GM19023 (cell line): Measurements from ENCODE around the gene SLC12A3.

Experiments
- ATAC-seq: cut with Tn5 transposase; IDR thresholded peaks from one replicate; pipeline ENCODE4 v1.9.1; 2021; ENCODE audit warnings: mild to moderate bottlenecking, moderate library complexity; ENCODE audit not compliant: unreplicated experiment

SLC12A3 gene

DNA sequence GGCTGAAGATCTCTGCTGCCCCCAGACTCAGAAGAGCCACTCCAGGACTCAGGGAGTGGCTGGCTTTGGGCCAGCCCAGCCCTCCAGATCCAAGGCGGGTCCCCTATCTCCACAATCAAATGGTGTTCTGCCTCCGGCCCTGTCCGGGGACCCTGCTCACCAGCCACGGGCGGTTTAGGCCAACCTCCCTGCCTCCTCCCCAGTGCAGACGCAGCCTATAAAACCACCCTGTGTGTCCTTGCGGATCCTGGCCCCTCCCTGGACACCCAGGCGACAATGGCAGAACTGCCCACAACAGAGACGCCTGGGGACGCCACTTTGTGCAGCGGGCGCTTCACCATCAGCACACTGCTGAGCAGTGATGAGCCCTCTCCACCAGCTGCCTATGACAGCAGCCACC lies at the start of gene SLC12A3:
Gene SLC12A3, plus strand, starts transcription at position 248 of the 400 bp plus-strand sequence. Its CDS starts 29 bp downstream, at position 277.
- ATAC-seq = no peak

- ATAC-seq = no peak
These were observed 49.3 kb upstream of the SLC12A3 start for GRCh38 chr16:56815721-56816120.

DNA sequence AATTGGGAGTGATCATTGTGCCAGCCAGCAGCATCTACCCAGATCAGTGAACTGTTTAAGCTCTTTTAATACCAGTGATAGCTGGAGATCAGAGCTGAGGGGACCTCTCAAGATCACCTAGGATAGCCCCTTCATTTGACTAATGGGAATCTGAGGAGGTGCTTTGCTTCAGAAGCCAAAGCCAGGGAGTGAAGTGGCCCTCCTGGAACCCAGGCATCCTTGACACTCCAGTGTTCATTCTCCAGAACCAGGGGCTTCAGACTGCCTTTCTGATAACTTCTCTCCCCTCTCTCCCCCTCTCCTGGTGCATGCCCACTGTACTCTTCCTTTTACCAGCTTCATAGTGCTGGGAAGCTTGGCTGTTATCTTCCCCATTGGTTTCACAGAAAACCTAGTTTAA lies 48.0 kb upstream of the SLC12A3 start:
- ATAC-seq = no peak

GRCh38 chr16:56817938-56818337 lies 47.1 kb upstream of the SLC12A3 start:
- no peak for ATAC-seq

DNA sequence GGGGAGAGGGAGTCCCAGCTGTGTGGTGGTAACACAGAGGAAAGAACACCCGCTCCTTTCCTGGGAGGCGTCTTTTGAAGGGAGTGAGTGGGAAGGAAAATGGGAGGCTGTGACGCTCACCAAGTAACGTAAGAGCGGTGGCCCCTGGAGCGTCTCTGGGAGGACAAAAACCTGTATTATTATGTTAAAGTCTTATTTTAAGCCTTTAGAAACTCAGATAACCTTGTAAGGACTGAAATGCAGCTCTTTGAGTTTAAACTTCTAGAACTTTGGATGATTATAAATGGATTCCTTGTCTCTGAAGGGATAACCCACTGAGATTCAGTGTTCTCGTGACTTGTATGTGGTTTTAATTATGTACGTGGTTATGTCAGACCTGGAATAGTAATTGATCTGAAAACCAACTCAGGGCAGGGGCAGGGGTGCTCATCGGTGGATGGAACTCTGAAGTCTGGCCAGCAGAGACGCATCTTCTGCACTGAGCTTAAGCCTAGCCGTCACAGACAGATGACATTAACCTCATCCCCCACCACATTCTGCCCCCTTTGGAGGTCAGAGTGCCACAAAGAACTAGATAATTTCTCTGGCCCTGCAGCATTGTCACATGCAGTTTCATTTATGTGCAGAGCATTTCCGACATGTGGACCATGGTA lies 41.8 kb upstream of the SLC12A3 start:
- no peak for ATAC-seq

- no peak for ATAC-seq
These were observed 40.7 kb upstream of the SLC12A3 start for GRCh38 chr16:56824331-56824730.

- ATAC-seq = no peak
These were observed 40.2 kb upstream of the SLC12A3 start for GRCh38 chr16:56824804-56825203.

DNA sequence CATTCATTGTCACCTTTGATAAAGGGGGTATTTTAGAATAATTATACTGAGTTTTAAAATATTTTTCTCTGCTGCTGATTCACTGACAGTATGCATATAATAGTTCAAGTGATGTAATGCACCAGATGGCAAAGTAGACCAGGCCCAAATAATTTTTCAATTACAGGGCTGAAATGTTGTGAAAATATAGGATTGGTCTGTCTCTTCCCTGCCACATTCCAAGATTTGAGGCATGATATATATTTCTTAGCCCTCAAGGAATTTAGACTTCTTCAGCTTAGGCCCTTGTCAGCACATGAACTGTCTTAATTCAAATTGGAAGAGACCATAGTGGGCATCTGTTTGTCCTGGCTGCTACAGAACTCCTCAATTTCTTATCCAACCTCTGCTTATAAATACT lies 39.2 kb upstream of the SLC12A3 start:
- ATAC-seq = no peak

- no peak for ATAC-seq
These were observed 36.4 kb upstream of the SLC12A3 start for GRCh38 chr16:56828647-56829046.

DNA sequence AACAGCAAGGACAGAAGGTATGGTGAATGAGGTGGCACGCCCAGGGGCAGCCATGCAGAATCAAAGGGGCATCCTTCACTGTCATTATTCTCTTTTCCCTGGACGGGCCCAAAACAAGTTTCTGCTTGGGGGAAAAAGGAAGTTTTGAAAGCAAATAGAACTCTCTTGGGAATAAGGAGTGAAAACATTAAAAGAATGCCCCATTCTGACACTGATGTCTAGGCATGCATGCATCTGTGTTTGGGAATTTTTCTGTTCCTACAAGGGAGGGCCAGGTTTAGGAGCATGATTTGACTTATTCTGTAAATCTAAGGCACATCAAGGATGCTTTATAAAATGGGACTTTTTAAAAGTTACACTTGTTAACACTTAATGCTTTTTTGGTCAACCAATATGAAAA lies 34.3 kb upstream of the SLC12A3 start:
- no peak for ATAC-seq

- no peak for ATAC-seq
These were observed 32.2 kb upstream of the SLC12A3 start for GRCh38 chr16:56832768-56833167.

- no peak for ATAC-seq
These were observed 31.6 kb upstream of the SLC12A3 start for GRCh38 chr16:56833243-56833970.

- no peak for ATAC-seq
These were observed 29.7 kb upstream of the SLC12A3 start for GRCh38 chr16:56835320-56835719.

DNA sequence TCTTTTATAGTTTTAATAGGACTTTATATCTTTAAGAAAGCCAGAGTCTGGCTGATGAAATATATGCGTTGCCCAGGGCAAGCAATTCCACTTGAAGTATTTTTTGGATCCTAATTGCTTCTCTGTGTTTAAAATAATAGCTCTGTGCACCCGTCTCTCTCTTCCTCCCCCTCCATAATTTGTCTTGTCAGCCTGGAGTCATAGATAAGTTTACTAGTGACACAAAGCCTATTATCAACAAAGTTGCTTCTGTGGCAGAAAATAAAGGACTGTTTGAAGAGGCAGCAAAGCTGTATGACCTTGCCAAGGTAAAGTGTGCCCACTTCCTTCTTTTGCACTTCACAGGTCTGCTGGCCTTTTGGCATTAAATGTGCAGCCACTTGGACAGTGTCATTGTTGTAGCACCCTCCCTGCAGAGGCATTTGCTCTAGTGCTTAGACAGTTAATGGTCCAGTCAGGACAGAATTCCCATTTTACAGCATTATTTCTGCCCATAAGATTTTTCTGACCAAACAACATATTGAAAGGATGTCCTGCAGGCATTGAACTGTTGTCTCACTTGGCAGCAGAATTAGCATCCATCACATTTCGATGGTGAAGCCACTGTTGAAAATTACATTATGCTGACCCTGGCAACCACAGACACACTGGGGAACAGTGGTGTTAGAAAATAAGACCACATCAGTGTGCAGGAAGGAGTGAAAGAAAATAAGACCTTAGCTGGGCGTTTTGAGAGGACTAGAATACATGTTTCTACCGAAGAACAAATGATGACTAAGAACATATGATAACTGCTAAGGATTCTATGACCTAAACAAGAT lies 28.4 kb upstream of the SLC12A3 start:
- no peak for ATAC-seq

GRCh38 chr16:56838622-56839337 lies 26.2 kb upstream of the SLC12A3 start:
- ATAC-seq = no peak

- no peak for ATAC-seq
These were observed 23.8 kb upstream of the SLC12A3 start for GRCh38 chr16:56841233-56841632.

- no peak for ATAC-seq
These were observed 23.3 kb upstream of the SLC12A3 start for GRCh38 chr16:56841659-56842058.

- no peak for ATAC-seq
These were observed 22.9 kb upstream of the SLC12A3 start for GRCh38 chr16:56842133-56842532.

- no peak for ATAC-seq
These were observed 21.0 kb upstream of the SLC12A3 start for GRCh38 chr16:56844056-56844455.

DNA sequence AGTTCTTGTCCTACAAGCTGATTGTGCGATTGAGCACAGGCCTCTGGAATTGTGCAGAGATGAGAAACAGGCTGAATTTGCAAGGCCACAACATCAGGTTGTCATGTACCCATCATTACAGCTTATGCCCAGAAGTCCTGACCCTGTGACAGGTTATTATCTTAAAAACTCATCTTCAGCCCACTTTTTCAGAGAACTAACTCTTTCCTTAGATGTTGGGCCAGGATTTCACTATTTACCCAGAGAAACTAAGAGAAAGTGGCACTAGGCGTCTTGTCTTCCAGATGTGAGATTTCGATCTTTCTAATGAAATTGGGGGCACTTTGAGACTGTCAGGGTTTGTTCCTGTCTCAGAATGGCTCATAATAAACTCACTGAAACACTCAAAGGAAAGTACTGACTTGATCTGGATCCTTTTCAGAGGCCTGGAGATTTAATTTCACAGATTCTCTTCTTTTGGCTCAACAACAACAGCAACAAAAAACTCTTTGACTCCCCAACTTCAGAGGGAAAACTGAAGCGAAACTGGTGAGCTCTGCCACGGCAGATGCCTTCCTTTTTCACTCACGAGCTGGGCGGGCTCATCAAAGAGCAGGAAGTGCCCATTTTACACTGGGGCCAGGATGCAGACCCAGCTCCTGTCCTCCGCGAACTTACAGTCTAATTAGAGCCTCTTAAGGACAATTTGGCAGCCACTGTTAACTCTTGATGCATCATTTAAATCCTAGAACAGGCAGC lies 17.7 kb upstream of the SLC12A3 start:
- ATAC-seq = no peak
